K562 (cell line): Measurements from ENCODE around the gene INPP4B. TPM values are rescaled to one million over a fixed set of nuclear protein-coding genes. Genes with fewer than 3 reads are reported as not detected.

Experiments used
- ATAC-seq: fragments of 200-7000 bp; cut with Tn5 transposase; 3 replicates; pipeline ENCODE4 v1.9.1; 2020; ENCODE audit warnings: moderate library complexity
- BruUV-seq: library from RNA; stranded (reverse); fragments of 400-500 nt; replicated peaks from 2 replicates; lab custom pipeline; 2021; lab: Mats Ljungman, UMichigan
- CTCF ChIA-PET: fragments of 300-600 bp; formaldehyde crosslinking; extraction: SDS; loops from one replicate; lab custom pipeline; 2021; ENCODE audit warnings: low intra/inter-chr PET ratio; lab: Yijun Ruan, JAX
- POLR2A ChIA-PET: fragments of 300-600, 350-650 bp; sonication (Branson Sonifier 250); formaldehyde crosslinking; extraction: SDS; loops from one replicate; lab custom pipeline; 2021; ENCODE audit warnings: antibody characterized with exemption, inconsistent platforms; lab: Yijun Ruan, JAX
- DNase-seq, 4 experiments: peaks; one replicate each; pipeline versions ENCODE4 v3.0.0 to v3.0.0-alpha.2; 2011 to 2018; ENCODE audit warnings: low spot score in 3 of 4, mixed read lengths in 3 of 4; ENCODE audit errors: extremely low read depth in 1 of 4
- FAIRE-seq: peaks from 2 replicates; lab custom pipeline; 2011; peaks lifted over from hg19 to GRCh38; lab: Jason Lieb, UNC
- H2AFZ ChIP-seq: 2 replicates; pipeline ENCODE4 v1.6.0; 2011; ENCODE audit warnings: low read depth, low read length, control low read depth, inconsistent platforms
- H3K27ac ChIP-seq: fragments of 200-600 bp; 3 replicates; pipeline ENCODE4 v1.8.0; 2011; ENCODE audit warnings: low read depth, mild to moderate bottlenecking, control low read depth, inconsistent platforms, low read length, moderate library complexity, mixed read lengths; ENCODE audit errors: extremely low read depth
- H3K27me3 ChIP-seq, 2 experiments: fragments of 300-600 bp in 1 of 2; 2 replicates in 1 of 2; 3 replicates in 1 of 2; pipeline versions ENCODE4 v1.6.0 to v1.8.0; 2011; ENCODE audit warnings: inconsistent platforms in 2 of 2, low read length in 2 of 2, mild to moderate bottlenecking in 1 of 2, mixed read lengths in 1 of 2, moderate library complexity in 1 of 2; ENCODE audit not compliant: control insufficient read depth in 2 of 2, insufficient read depth in 2 of 2
- H3K36me3 ChIP-seq: fragments of 300-600 bp; 3 replicates; pipeline ENCODE4 v1.8.0; 2011; ENCODE audit warnings: mild to moderate bottlenecking, low read length, inconsistent platforms; ENCODE audit not compliant: control insufficient read depth, insufficient read depth
- H3K4me1 ChIP-seq, 2 experiments: fragments of 200-600 bp in 1 of 2; replicated peaks in 1 of 2; 2 replicates in 1 of 2; 3 replicates in 1 of 2; pipeline versions ENCODE4 v1.5.1 to v1.8.0; 2011; ENCODE audit warnings: inconsistent platforms in 2 of 2, low read length in 2 of 2, mild to moderate bottlenecking in 1 of 2, mixed read lengths in 1 of 2, moderate library complexity in 1 of 2; ENCODE audit not compliant: control insufficient read depth in 2 of 2, insufficient read depth in 2 of 2
- H3K4me2 ChIP-seq: 2 replicates; pipeline ENCODE4 v1.6.1; 2011; ENCODE audit warnings: low read length, control low read depth, inconsistent platforms, mixed read lengths; ENCODE audit not compliant: insufficient read depth
- H3K4me3 ChIP-seq: fragments of 200-600 bp; sonication (generic), shearing (Covaris generic); 2 replicates; pipeline ENCODE4 v1.5.1; 2016; ENCODE audit warnings: control low read depth, inconsistent platforms
- H3K79me2 ChIP-seq: fragments of 200-600 bp; 3 replicates; pipeline ENCODE4 v1.8.0; 2011; ENCODE audit warnings: low read length, inconsistent platforms; ENCODE audit not compliant: control insufficient read depth, insufficient read depth
- H3K9ac ChIP-seq, 2 experiments: 2 replicates each; pipeline versions ENCODE4 v1.6.0 to v1.6.1; 2011; ENCODE audit warnings: low read depth in 2 of 2, low read length in 2 of 2, control low read depth in 1 of 2, inconsistent platforms in 1 of 2, mild to moderate bottlenecking in 1 of 2, mixed read lengths in 1 of 2; ENCODE audit not compliant: insufficient read depth in 1 of 2
- H3K9me1 ChIP-seq: one replicate; pipeline ENCODE4 v1.6.0; 2011; ENCODE audit warnings: inconsistent platforms, mild to moderate bottlenecking, low read length, moderate library complexity; ENCODE audit not compliant: control insufficient read depth, insufficient read depth
- H3K9me3 ChIP-seq: replicated peaks from 2 replicates; pipeline ENCODE4 v1.5.1; 2011; ENCODE audit warnings: low read depth, low read length, inconsistent platforms; ENCODE audit not compliant: control insufficient read depth, insufficient read depth
- H4K20me1 ChIP-seq: replicated peaks from 2 replicates; pipeline ENCODE4 v1.6.1; 2011; ENCODE audit warnings: low read length, inconsistent platforms, mixed read lengths; ENCODE audit not compliant: control insufficient read depth, insufficient read depth
- BCOR ChIP-seq: fragments of 450-650 bp; IDR thresholded peaks from 2 replicates; pipeline ENCODE4 v1.6.1; 2016
- CBFA2T2 ChIP-seq: fragments of 450-650 bp; conservative IDR thresholded peaks from 2 replicates; pipeline ENCODE4 v1.6.1; 2017; ENCODE audit warnings: mild to moderate bottlenecking
- ELF1 ChIP-seq: fragments of 200-800 bp; sonication (Bioruptor generic); IDR thresholded peaks from 2 replicates; pipeline ENCODE4 v1.6.1; 2016; ENCODE audit warnings: missing genetic modification characterization, missing compliant biosample characterization
- ETV6 ChIP-seq, 3 experiments: fragments of 150-350 bp in 1 of 3; sonication (generic) in 1 of 3; formaldehyde crosslinking in 1 of 3; IDR thresholded peaks; 2 replicates each; pipeline versions ENCODE4 v1.6.1 to v1.8.0; 2014 to 2022; ENCODE audit warnings: borderline replicate concordance in 2 of 3, low read depth in 2 of 3, antibody characterized with exemption in 1 of 3, low read length in 1 of 3, mild to moderate bottlenecking in 1 of 3, missing genetic modification reagents in 1 of 3
- EWSR1 ChIP-seq: fragments of 450-650 bp; IDR thresholded peaks from 2 replicates; pipeline ENCODE4 v1.6.1; 2018; ENCODE audit warnings: borderline replicate concordance, mild to moderate bottlenecking, low read depth, moderate library complexity; ENCODE audit not compliant: partially characterized antibody
- GATAD2B ChIP-seq: fragments of 450-650 bp; IDR thresholded peaks from 2 replicates; pipeline ENCODE4 v1.6.1; 2017; ENCODE audit warnings: mild to moderate bottlenecking, borderline replicate concordance
- KLF6 ChIP-seq: fragments of 250-450 bp; sonication (Bioruptor Pico); IDR thresholded peaks from 2 replicates; pipeline ENCODE4 v1.4.0; 2020; ENCODE audit warnings: mild to moderate bottlenecking, moderate library complexity, borderline replicate concordance
- MCM7 ChIP-seq, 2 experiments: fragments of 450-650 bp; IDR thresholded peaks; 2 replicates each; pipeline ENCODE4 v1.6.1; 2016 to 2018
- MEF2D ChIP-seq: conservative IDR thresholded peaks from 2 replicates; pipeline ENCODE4 v1.6.1; 2016; ENCODE audit warnings: low read depth, missing genetic modification characterization, missing compliant biosample characterization
- NCOA6 ChIP-seq: fragments of 450-650 bp; IDR thresholded peaks from 2 replicates; pipeline ENCODE4 v1.6.1; 2017; ENCODE audit warnings: mild to moderate bottlenecking
- PHF8 ChIP-seq: fragments of 200-600 bp; sonication (generic); IDR thresholded peaks from 2 replicates; pipeline ENCODE4 v1.6.1; 2012; ENCODE audit warnings: mixed run types, mild to moderate bottlenecking, inconsistent platforms, low read length, moderate library complexity, borderline replicate concordance
- RFX5 ChIP-seq: IDR thresholded peaks from 2 replicates; pipeline ENCODE4 v1.6.1; 2011; ENCODE audit warnings: low read depth, mild to moderate bottlenecking, improper control_type of control experiment, low read length
- RNF2 ChIP-seq: sonication (generic); IDR thresholded peaks from 2 replicates; pipeline ENCODE4 v1.6.1; 2016
- SAFB2 ChIP-seq: fragments of 200-400 bp; formaldehyde crosslinking; IDR thresholded peaks from 2 replicates; pipeline ENCODE4 v1.6.1; 2018; ENCODE audit warnings: borderline replicate concordance, low read length, low read depth, moderate library complexity; ENCODE audit not compliant: severe bottlenecking
- XRCC5 ChIP-seq: fragments of 200-400 bp; formaldehyde crosslinking; IDR thresholded peaks from 2 replicates; pipeline ENCODE4 v1.6.1; 2017; ENCODE audit warnings: low read depth, mild to moderate bottlenecking, low read length
- ZFPM2 ChIP-seq: fragments of 250-450 bp; sonication (Bioruptor Pico); IDR thresholded peaks from 2 replicates; pipeline ENCODE4 v1.5.1; 2022; ENCODE audit warnings: mild to moderate bottlenecking
- ZNF224 ChIP-seq: sonication (generic); formaldehyde crosslinking; IDR thresholded peaks from 2 replicates; pipeline ENCODE4 v1.8.0; 2022; ENCODE audit warnings: mild to moderate bottlenecking, missing genetic modification reagents
- WGBS: fragments of 100-300 bp; shearing (Covaris generic); methylation state at CpG from one replicate; pipeline ENCODE4 v1.1.6; 2016; ENCODE audit warnings: low coverage, mixed read lengths; ENCODE audit not compliant: insufficient coverage; ENCODE audit errors: missing lambda C conversion rate; 5-methylcytosine and 5-hydroxymethylcytosine counted together
- in situ Hi-C: fragments of 300-500 bp; cut with MboI; formaldehyde crosslinking; loops from 4 replicates; pipeline ENCODE4 v1.15.0; 2018; ENCODE audit warnings: inconsistent platforms, mixed read lengths
- intact Hi-C: fragments of 100-400 bp; cut with micrococcal nuclease; formaldehyde crosslinking; loops from 2 replicates; pipeline ENCODE4 v1.14.2; 2022
- polyA plus RNA-seq, 8 experiments: library from polyadenylated mRNA; depleted of rRNA in 4 of 8; stranded (reverse) in 5 of 8; unstranded in 3 of 8; fragments of >200 nt; fragmentation: Nextera tagmentation in 2 of 8; fragmentation: Illumina TruSeq in 1 of 8; extraction: Ambion mirVana in 2 of 8; extraction: Trizol in 1 of 8; gene quantifications; 2 replicates each; pipeline versions ENCODE4 v1.2.1 to v1.2.3, GENCODE V29; 2011 to 2014; ENCODE audit warnings: inconsistent platforms in 1 of 8, missing spikeins in 1 of 8
- total RNA-seq, 7 experiments: library from RNA; depleted of rRNA in 6 of 7; stranded (reverse); fragments of >200 nt in 6 of 7; fragmentation: Illumina TruSeq in 2 of 7; extraction: Trizol in 2 of 7; gene quantifications; 2 replicates each; pipeline versions ENCODE4 v1.2.1 to v1.2.3, GENCODE V29; 2011 to 2021; ENCODE audit warnings: low replicate concordance in 1 of 7
- TF ChIP-seq, protein P1 (sequence below): fragments of 250-450 bp; sonication (Bioruptor Pico); IDR thresholded peaks from 2 replicates; pipeline ENCODE4 v1.4.0; 2020; ENCODE audit warnings: mild to moderate bottlenecking
- TF ChIP-seq, protein P2 (sequence below): fragments of 250-450 bp; sonication (Bioruptor Pico); IDR thresholded peaks from 2 replicates; pipeline ENCODE4 v1.5.0; 2021; ENCODE audit warnings: mild to moderate bottlenecking, borderline replicate concordance

The INPP4B gene
- total and polyA plus RNA-seq, 9 of the 15 experiments (the other 6 are each of a cell fraction or from before 2014, with no cell fraction given) = 0.04 to 0.11 TPM; not detected in 7

DNA sequence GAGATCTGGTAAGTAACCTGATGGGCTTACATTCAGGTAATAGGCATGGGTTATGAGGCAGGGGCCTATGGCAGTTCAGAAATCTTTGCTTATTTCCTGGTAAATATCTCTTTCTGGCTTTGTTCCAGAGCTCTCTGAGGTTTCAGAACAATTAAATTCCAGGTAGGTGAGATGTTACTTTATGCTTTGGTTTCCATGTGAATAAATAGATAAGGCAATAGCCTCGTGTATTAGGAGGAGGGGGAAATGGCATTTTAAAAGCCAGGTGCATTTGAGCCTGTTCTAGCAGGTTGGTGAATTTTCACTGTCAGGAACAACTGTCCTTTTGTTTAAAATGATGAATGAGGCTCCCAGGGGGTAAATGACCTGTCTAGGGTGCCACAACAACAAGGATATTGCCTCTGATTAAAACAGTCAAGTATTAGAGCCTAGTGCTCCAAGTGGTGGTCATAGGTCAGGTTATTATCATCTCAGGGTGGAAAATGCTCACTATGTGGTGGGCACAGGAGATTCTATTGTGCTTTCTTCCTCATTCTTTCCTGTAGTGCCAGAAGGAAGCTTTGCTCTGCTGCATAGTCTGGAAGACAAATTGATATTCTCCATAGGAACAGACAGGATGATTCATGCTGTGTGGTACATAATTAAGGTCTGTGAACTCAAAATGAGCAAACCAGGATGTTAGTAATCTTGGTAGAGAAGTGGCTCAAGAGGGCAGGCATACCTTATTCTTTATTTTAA lies 296.2 kb downstream of the INPP4B start (continued):
- TF ChIP-seq ETV6 (IDR thresholded peaks at IDR 0.05; ENCODE audit: borderline replicate concordance in 1 of 2, low read depth in 2 of 2, low read length in 1 of 2) = no peak
- no peak for TF ChIP-seq ETV6 (CRISPR knock-in tag; IDR thresholded peaks at IDR 0.05; ENCODE audit: borderline replicate concordance)
- TF ChIP-seq PHF8 = no peak
- no peak for TF ChIP-seq ZFPM2 (CRISPR knock-in tag)
- TF ChIP-seq RFX5 = no peak
- TF ChIP-seq SAFB2 = no peak
- TF ChIP-seq NCOA6 = no peak
- TF ChIP-seq RNF2 = no peak
- TF ChIP-seq, all 486 proteins: peak for 0

DNA sequence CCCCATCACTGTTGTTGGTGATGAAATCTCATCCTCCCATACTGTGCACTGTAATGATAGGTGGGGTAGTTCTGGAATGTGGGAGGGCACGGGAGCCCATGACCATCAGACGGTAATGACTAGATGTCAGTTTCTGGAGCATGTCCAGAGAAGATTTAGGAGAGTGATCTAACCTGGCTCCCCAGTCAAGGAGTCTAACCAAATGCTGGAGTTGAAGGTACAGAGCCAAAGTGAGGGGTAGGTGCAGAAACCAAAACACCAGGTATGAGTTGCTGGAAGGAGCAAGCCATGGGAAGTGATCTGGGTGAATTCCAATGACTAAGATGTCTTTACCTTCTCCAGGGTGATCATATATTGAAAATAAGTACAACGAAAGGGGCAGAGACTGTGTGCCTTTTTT lies 296.9 kb downstream of the INPP4B start:
- H2AFZ ChIP-seq = no peak overlapping the region
- H3K27me3 ChIP-seq = no peaks in the 10 kb centered on the region
- ATAC-seq (no peak), FAIRE-seq (no peak), DNase-seq (no peak)
- H3K9ac ChIP-seq = no peak overlapping the region
- no peaks in the 10 kb centered on the region for H3K9me1 ChIP-seq
- ChIA-PET CTCF (no interaction called here), POLR2A (no interaction called here)
- no peak overlapping the region for H3K4me3 ChIP-seq
- intact Hi-C loops (no loop called here), in situ Hi-C loops (no loop called here)
- H3K4me1 ChIP-seq = no peaks in the 10 kb centered on the region
- no peaks in the 10 kb centered on the region for H3K79me2 ChIP-seq
- no peaks in the 10 kb centered on the region for H4K20me1 ChIP-seq
- no peaks in the 10 kb centered on the region for H3K9me3 ChIP-seq
- 5% methylated on average over 3 of the region's 3 CpGs for WGBS
- H3K4me2 ChIP-seq = no peak overlapping the region
- H3K27ac ChIP-seq = no peak overlapping the region
- no peaks in the 10 kb centered on the region for H3K36me3 ChIP-seq
- BruUV-seq = no TSS peak
- TF ChIP-seq, protein P1, sequence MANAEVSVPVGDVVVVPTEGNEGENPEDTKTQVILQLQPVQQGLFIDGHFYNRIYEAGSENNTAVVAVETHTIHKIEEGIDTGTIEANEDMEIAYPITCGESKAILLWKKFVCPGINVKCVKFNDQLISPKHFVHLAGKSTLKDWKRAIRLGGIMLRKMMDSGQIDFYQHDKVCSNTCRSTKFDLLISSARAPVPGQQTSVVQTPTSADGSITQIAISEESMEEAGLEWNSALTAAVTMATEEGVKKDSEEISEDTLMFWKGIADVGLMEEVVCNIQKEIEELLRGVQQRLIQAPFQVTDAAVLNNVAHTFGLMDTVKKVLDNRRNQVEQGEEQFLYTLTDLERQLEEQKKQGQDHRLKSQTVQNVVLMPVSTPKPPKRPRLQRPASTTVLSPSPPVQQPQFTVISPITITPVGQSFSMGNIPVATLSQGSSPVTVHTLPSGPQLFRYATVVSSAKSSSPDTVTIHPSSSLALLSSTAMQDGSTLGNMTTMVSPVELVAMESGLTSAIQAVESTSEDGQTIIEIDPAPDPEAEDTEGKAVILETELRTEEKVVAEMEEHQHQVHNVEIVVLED (CRISPR knock-in tag) = no peak
- TF ChIP-seq, protein P2, sequence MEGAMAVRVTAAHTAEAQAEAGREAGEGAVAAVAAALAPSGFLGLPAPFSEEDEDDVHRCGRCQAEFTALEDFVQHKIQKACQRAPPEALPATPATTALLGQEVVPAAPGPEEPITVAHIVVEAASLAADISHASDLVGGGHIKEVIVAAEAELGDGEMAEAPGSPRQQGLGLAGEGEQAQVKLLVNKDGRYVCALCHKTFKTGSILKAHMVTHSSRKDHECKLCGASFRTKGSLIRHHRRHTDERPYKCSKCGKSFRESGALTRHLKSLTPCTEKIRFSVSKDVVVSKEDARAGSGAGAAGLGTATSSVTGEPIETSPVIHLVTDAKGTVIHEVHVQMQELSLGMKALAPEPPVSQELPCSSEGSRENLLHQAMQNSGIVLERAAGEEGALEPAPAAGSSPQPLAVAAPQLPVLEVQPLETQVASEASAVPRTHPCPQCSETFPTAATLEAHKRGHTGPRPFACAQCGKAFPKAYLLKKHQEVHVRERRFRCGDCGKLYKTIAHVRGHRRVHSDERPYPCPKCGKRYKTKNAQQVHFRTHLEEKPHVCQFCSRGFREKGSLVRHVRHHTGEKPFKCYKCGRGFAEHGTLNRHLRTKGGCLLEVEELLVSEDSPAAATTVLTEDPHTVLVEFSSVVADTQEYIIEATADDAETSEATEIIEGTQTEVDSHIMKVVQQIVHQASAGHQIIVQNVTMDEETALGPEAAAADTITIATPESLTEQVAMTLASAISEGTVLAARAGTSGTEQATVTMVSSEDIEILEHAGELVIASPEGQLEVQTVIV = no peak
- TF ChIP-seq KLF6 (CRISPR knock-in tag) (no peak), ZNF224 (no peak), BCOR (no peak), MEF2D (tag) (no peak), MCM7 (IDR thresholded peaks at IDR 0.05) (no peak), SAFB2 (no peak), CBFA2T2 (no peak), XRCC5 (no peak), EWSR1 (no peak), ELF1 (tag) (no peak), GATAD2B (no peak)
